NCI-H774 (cell line): Measurements from ENCODE around the gene PLA2G6.
A peak's percentile ranks its signal among the peaks of the same experiment; 100 is the strongest.

Experiments
- DNase-seq: peaks from one replicate; lab custom pipeline; 2025; lab: John Stamatoyannopoulos, UW

The PLA2G6 gene

DNA sequence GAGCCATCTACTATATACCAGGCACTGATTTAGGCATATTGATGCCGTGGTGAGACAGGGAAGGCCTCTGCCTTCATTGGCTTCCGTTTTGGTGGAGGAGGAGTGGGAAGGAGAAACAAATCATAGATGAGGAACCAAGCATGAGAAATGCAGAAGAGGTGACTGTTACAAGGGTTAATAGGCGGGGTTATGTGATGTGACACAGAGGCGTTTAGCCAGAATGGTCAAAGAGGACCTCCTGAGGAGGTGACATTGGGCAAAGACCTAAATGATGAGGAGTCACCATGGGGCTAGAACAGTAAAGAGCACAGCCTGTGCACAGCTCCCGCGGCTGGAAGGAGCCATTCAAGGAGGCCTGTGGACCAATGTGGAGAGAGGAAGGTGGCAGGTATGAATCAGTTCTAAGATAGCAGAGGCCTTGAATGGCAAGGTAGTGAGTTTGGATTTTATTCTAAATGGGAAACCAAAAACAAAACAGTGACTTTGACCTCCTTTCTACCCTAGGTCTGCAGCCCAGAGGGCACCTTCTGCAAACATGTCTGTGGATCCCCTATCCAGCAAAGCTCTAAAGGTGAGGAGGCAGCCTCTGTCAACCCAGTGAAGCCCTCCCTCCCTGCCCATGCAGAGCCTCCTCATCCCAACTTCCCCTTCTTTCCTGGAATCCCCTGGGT lies 31.8 kb upstream of the PLA2G6 start:
- DNase-seq = no peak

DNA sequence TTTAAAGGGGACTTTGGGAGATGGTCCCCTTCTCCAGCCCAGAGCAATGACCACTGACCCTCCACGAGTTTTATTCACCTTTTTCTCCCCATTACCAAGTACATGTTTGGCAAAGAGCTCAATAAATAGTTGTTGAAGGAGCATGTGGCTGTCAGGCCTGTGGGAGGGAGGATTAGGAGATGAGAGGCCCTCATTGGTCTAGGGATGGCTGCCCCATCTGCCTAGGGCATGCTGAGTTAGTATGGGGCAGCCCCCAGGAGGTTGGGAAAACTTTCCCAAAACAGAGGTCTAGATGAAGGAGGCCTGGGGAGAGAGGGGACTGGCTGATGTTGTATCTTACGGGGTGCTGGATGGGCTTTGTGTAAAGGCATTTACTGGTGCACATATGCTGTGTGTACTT lies 30.8 kb upstream of the PLA2G6 start:
- DNase-seq = no peak

DNA sequence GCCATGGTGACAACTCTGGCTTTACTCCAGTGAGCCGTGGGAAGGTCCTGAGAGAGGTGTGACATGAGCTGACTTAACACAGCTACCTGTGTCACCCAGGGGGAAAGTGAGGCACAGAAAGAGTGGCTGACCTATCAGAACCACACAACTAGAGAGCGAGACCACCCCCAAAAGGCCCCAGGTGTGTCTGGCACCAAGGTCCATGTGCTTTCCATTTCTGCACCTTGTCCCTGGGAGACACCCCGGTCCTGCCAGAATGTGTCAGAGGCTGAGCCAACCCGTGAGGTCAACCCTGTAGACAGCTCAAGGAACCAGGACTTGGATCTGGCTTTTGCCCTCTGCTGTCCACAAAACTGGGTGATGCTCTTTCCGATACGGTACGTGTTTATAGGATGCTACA lies 29.9 kb upstream of the PLA2G6 start:
- DNase-seq = no peak

DNA sequence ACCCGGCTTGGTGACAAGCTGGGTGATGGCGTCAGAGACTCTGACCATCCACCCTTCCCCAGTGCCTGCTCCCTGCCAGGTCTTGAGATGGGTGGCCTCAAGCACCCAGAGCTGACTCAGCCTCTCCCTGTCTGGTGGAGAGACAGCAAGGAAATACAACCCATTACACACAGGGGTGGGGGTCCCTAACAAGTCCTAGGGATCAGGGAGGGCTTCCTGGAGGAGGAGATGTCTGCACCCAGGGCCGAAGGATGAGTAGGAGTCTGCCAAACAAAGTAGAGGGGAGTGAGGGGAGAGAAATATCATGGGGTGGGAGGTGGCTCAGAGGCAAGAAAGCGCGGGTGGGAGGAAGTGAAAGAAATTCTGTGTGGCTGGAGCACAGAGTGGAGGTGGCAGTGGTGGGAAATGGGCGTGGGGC lies 26.9 kb upstream of the PLA2G6 start:
- no peak for DNase-seq

DNA sequence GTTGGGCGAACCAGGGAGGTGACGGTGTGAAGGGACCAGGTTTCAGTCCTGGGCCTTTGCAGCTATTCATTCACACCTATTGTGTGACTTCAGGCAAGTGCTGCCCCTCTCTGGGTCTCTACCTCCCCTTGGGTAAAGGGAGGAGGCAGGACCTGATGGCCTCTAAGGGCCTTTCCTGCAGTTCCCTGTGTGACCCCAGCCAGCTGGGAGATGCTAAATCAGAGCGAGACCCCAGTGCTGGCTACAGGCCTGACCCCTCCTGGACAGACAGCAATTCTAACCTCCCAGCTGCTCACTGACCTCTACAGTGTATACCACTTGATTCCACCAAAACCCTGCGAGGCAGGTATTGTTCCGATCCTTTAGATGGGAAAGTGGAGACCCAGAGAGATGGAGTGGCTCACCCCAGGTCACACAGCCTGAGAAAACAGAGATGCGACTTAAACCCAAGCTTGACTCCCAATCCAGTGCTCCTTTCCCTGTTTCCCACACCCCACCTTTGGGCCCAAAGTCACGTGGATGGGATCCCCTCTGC lies 26.3 kb upstream of the PLA2G6 start:
- no peak for DNase-seq

DNA sequence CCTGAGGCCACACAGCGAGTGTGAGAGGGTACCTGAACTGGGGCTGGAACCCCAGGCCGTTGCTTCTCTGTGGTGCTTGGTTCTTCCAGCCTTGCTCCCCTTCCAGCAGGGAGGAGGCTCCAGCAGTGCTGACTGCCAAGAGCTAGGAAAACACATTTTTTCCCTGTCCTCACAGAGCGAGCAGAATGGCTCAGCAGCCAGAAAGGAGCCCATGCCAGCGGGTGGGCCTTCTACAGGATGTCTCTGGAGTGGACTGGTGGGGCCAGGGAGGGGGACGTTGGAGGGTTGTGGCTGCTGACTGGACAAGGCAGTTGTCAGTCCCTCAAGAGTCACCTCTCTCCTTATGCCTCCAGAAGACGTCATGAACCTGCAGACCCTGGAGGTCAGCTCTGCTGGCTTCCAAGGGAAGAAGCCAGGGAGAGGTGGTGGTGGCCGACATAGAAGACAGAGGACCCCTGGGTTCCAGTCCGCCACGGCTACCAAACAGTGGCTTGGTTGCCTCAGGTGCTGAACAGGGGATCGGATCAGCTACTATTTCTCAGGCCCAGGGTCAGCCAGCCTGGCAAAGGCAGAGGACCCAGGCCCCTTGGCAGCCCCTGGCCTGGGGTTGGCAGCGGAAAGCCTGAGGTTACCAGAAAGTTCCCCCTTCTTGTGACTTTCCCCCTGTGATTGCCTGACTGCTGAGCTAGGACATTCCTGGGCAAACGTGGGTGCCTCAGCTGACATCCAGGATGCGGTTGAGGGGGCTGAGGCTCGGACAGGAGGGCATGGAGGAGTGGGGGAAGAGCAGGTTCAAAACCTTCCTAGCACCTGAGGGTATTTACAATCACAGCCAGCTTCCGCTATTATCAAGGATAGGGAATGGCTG lies 23.9 kb upstream of the PLA2G6 start:
- DNase-seq = no peak

DNA sequence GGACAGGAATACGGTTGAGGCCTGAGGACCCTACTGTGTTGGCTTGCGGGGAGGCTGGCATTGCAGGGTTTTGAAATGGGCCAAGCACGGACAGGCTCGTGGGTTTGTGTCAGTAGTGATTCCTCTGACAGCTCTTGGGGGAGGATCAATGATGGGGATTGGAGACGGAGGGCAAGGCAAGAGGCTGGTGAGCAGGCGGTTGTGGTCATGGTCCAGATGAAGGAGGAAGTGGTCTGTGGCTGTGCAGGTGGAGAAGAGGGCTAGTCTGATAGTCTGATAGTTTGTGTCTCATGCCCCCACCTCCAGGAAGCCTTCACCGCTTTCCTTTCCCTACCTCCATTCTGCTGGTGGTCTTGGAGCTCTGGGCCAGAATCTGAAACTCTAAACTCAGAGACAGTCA lies 23.2 kb upstream of the PLA2G6 start:
- DNase-seq = no peak

DNA sequence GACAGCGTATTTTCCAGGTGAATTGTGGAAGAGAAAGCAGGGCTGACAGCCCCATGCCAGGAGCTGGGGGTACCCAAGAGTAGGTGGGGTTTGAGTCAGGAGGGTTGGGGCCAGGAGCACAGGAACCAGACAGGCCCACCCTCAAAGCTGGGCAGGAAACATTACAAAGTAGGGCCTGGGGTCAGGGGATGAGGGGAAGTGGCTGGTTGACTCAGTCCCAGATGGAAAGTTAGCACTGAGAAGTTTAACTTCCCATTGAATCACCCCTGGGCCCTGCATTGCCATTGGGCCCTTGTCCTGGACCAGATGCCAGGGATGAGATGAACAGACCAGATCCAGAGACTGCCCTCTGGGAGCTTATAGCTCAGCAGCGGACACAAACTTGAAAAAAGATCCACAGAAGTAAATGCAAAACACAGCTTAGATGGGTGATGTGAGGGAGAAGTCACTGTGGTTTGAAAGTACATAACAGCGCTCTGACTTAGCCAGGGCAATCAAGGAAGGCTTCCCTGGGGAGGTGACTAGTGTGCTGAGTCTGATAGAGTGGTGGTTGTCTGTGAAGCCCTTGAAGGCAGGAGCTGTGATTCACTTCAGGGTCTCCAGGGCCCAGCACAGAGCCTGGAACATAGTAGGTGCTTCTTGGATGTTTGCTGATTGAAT lies 22.4 kb upstream of the PLA2G6 start:
- DNase-seq = no peak

DNA sequence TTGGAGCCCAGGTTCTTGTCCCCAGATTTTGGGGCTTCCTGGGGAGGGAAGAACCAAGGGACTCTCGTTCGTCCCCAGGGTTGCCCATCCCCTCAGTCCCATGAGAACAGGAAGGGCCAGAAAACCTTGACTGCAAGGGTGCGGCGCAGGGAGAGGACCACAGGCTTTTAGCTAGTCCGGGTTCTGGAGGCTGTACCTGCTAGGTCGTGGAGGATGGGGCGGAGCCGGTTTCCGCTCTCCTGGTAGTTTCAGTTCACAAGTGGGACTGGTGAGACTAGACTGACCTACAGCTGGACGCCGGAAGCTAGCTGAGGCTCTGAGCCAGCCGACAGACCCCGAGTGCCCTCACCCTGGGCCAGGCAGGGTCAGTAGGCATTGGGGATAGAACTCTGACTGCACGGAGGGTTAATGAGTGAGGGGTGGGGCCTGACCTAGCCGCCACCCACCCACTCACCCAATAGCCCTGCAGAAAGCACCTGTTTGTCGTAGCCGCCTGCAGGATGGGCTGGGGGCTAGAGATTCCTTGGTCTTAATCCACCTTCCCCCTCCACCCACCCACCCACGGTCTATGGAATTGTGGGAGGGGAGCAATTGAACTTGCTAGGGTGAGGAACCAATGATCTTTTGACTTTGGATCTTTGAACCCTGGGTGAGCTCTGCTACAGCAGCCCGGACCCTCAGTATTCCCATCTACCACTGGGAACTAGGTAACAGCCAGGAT lies 21.6 kb upstream of the PLA2G6 start:
- DNase-seq = no peak

DNA sequence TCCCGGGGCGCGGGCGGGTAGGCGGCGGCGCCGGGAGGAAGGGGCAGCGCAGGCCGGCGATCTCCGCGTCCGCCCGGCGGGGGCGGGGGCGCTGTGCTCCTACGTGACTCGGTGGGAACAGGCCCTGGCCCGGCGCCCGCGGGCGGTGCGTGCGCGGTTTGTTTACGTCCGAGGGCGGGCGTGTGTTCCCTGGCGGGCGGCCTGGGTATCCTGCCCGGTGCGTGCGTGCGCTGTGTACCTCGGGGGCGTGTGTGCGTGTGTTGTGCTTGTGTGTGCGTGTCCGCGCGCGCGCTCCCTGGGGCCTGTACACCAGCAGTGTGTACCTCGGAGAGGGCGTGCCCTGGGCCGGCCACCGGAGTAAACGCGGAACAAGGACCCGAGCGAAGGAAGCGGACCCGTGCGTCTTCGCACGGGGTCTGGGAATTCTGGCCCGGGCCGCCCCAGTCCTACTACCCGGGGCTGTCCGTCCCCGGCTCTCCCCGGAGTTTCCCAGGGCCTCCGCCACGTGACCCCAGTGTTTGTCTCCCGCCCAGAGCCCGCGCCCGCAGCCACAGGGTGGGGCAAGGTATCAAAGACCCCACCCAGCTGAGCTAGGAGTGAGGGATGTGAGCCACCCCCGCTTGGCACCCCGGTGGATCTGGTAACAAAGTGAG lies 20.9 kb upstream of the PLA2G6 start:
- no peak for DNase-seq

DNA sequence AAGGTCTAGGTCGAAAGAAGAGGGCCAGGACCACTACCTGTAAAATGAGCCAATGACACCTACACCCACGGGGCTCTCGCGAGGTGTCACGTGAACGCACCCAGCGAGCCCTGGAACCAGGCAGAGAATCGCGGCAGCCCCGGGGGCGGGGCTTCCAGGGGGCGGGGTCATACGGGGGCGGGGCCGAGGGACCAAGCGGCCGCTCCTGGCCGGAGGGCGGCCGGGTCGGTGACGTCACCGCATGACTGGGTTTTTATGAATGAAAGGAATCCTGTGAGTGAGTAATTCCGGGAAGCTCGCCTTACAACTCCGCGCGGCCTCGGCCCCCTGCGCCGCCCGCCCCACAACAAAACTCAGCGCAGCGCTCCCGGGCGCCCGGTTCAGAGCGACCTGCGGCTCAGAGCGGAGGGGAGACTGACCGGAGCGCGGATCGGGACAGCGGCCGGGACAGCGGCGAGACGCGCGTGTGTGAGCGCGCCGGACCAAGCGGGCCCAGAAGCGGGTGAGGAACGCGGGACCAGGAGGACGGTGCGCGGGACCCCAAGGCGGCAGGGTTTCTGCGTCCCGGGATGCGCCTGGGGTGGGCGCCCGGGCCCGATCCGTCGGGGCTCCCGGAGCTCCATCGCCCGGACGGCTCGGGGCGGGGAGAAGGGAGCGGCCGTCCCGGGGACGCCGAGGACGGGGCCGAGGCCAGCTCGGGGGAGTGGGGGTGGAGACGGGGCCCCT lies 20.2 kb upstream of the PLA2G6 start, which contains the start of gene MAFF:
MAFF (plus strand) TSS at position 284 of the 726 bp plus-strand sequence. CDS start 11,860 bp downstream, outside the sequence.
- DNase-seq = peak; percentile 77

DNA sequence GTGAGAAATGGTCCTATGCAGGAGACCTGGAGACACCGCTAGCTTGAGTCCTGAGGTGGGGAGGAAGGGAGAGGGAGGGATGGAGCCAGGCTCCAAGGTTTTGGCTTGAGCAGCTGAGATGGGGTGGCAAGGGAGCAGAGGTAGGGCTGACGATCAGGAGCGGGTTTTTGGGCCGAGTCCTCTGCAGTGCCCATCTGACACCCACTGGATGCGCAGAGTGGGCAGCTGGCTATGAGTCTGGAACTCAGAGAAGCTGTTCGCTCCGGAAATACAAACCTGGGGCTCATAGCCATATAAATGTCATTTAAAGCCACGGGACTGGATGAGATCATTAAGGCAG lies 19.7 kb upstream of the PLA2G6 start:
- DNase-seq = no peak

DNA sequence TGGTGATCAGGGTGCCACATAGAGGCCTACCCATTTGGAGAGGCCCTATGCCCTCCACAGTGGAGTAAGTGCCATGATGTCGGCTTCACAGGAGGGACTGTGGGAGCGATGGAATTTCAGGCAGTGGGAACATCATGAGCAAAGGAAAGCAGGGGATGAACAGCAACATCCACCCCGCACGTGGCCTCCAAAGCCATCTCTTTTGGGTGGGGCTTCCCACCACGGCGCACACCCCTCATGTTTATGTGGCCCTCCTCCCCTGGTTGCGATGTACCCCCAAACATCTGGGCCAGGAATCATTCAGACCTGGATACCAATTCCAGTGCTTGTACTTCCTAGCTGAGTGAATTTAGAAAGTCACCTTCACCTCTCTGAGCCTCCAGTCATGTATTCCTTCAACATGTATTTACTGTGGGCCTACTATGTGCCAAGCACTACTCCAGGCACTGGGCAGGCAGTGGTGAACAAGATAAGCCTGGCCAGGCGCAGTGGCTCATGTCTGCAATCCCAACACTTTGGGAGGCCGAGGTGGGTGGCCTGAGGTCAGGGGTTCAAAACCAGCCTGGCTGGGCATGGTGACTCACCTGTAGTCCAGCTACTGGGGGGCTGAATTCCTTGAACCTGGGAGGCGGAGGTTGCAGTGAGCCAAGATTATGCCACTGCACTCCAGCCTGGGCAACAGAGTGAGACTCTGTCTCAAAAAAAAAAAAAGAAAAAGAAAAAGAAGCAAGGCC lies 18.4 kb upstream of the PLA2G6 start:
- no peak for DNase-seq

DNA sequence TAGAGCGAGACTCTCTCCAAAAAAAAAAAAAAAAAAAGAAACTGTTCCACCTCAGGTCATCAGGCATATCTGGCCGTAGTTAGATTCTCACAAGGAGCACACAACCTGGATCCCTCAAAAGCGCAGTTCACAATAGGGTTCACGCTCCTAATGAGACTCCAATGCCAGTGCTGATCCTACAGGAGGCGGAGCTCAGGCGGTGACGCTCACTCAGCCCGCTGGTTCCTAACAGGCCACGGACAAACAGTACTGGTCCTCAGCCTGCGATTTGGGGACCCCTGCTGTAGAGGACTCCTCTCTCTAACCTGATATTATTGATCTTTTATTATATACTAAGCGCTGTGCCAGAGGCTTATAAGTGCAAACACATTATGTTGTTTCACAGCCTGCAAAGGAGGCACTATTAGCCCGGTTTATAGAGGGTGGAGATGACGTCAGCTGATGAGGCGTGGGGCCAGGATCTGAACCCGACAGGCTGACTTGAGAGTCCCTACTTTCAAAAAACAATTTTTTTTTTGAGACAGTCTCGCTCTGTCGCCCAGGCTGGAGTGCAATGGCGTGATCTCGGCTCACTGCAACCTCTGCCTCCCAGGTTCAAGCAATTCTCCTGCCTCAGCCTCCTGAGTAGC lies 15.3 kb upstream of the PLA2G6 start:
- no peak for DNase-seq

DNA sequence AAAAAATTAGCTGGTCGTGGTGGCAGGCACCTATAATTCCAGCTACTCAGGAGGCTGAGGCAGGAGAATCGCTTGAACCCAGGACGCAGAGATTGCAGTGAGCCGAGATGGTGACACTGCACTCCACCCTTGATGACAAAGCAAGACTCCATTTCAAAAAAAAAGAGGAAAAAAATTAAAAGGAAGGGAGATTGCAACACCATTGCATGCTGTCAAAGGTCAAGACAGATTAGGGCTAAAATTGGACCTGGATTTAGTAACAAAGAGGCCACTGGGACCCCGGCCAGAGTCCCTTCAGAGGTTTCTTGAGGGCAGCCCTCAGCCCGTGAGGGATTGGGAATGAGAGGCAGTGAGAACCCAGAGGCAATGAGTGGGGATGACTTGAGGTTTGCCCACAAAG lies 11.9 kb upstream of the PLA2G6 start:
- DNase-seq = no peak

DNA sequence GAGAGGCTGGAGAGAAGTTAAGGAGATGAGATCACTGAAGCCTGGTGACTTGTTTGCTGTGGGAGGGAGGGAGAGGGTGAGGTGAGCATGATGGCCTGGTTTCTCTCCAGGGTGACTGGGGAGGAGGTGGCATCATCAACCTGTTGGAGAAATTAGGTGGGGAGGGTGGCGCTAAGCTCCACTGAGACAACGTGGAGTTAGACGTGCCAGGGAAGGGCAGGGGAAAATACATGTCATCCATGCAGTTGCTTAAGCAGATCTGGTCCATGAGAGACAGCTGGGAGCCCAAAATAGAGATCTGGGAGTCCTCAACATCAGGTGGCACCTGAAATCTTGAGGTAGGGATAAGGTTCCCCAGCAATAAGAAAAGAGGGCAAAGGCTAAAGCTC lies 10.8 kb upstream of the PLA2G6 start:
- no peak for DNase-seq

DNA sequence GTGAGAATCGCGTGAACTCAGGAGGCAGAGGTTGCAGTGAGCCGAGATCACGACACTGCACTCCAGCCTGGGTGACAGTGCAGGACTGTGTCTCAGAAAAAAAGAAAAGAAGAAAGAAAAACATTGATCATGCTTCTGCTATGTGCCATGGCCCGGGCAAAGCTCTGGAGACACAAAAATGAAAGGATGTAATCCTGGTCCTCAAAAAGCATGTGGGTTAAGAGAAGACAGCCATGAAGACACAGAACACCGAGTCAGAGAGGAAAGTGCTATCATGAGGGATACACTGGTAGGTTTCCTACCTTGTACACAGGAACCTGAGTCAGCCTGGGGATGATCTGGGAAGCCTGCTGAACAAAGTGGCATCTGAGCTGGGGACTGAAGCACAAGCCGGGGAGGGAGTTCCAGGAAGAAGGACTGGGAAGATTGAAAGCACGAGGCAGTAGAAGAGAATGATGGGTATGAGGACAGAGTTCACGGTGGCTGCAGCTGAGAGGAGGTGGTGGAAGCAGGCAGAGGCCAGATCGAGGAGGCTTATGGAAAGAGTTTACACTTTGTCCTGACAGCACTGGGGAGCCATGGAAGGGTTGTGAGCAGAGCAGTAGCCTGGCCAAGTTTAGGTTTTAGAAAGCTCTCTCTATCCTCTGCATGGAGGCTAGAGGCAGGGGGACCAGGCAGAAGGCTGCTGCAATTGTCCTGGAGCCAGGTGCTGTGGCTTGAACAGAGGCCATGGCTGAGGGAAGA lies 10.3 kb upstream of the PLA2G6 start:
- no peak for DNase-seq

DNA sequence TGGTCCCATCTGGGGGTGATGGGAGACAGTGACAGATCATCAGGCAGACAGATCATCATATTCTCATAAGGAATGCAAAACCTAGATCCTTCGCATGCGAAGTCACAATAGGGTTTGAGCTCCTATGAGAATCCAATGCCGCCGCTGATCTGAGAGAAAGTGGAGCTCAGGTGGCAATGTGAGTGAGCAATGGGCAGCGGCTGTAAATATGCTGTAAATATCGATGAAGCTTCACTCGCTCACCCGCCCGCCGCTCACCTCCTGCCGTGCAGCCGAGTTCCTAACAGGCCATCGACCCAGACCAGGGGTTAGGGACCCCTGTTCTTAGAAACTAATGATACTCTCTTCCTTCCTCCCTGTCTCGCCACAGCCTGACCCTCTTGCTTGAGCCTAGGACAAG lies 9.4 kb upstream of the PLA2G6 start:
- DNase-seq = no peak

DNA sequence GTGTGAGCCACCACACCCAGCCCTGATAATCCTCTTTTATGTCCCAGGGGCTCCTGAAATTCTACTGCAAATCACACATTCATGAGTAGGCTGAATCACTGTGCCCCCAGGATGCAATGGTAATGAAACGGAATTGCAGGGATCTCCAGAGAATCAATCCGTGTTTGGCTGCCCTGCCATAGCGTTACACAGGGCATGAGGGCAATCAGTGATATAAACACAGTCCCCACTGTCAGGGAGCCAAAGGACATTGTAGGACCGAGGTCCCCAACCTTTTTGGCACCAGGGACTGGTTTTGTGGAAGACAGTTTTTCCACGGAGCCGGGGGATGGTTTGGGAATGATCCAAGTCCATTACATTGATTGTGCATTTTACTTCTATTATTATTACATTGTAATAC lies 9.0 kb upstream of the PLA2G6 start:
- DNase-seq = no peak
